Measurements from ENCODE around the gene CITED2. TPM values are rescaled to one million over a fixed set of nuclear protein-coding genes. Genes with fewer than 3 reads are reported as not detected.

The CITED2 gene
- total RNA-seq, 1 experiment from 2014 or later, result 110 TPM

DNA sequence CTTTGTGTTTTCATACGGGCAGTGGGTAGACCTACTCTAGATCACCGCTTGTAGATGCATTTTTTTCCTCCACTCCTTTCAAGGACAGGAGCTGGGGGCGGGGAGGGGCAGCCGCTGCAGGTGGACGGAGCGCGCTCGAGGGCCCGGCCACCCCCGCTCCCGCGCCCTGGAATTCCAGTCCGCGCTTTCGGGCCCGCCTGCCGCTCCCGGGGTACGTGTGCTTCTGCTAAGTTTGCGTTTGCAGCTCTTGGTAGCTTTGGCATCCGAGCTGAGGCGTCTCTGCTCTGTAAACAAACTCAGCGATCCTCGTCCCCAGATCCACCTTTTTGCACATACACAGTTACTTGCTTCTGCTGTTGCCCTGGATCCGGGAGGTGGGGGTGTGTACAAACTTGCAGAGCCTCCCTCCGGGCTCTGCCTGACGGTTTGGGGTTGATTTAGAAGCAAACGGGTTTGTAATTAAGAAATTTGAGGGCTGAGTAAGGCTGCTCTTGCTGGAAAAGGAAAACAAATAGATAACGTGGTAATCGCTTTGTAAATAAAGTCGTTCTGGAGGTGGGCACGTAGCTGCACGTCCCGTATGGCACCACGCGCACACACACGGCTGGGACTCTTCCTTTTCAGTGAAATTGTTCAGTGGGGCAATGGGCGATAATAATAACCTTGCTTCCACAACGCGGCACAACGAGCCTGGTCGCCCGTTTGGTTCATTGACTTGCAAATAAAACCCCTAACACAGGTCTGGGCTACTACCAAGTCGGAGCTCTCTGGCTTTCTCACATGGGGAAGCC is 973 bp upstream of the CITED2 start:
- Histone ChIP-seq H2BK12ac (ENCODE audit: insufficient read length, low read depth, low read length) (no peak overlapping the region), H2BK20ac (ENCODE audit: low read depth, low read length, poor library complexity, severe bottlenecking) (no peak overlapping the region), H3K18ac (ENCODE audit: insufficient read length, low read depth, low read length) (peak overlapping the region; percentile 92), H3K4ac (ENCODE audit: low read depth, low read length) (no peak overlapping the region; the same call in 1 of the 2 replicates), H2BK15ac (ENCODE audit: low read depth, low read length) (no peak overlapping the region), H3K23ac (ENCODE audit: insufficient read length, low read depth, low read length) (no peak overlapping the region), H3K4me2 (ENCODE audit: insufficient read depth, insufficient read length, low read length) (peak overlapping the region; percentile 73), H2AK5ac (ENCODE audit: insufficient read length, low read length) (no peak overlapping the region), H3K9ac (ENCODE audit: extremely low read depth, insufficient read length, low read length) (peak overlapping the region; percentile 82), H2BK120ac (ENCODE audit: low read depth, low read length, poor library complexity, severe bottlenecking) (no peak overlapping the region), H3K79me1 (ENCODE audit: insufficient read depth, low read depth, low read length, poor library complexity, severe bottlenecking) (no peaks in the 10 kb centered on the region), H2BK5ac (ENCODE audit: insufficient read length, low read length) (no peak overlapping the region), H4K91ac (ENCODE audit: insufficient read length, low read depth, low read length) (peak overlapping the region; percentile 97), H3K56ac (ENCODE audit: insufficient read length, low read depth, low read length) (no peak overlapping the region), H3K9me3 (ENCODE audit: control insufficient read depth, low read depth, low read length) (no peaks in the 10 kb centered on the region), H3K27me3 (ENCODE audit: insufficient read depth, low read length) (no peaks in the 10 kb centered on the region), H4K5ac (ENCODE audit: insufficient read length, low read depth, low read length) (peak overlapping the region; percentile 31), H4K8ac (replicated peaks; ENCODE audit: insufficient read length, low read depth, low read length) (no peak overlapping the region), H3K23me2 (ENCODE audit: insufficient read length, low read depth, low read length, poor library complexity, severe bottlenecking) (peaks cover 14% of the 10 kb centered on the region), H3K27ac (ENCODE audit: insufficient read length, low read depth, low read length) (peak overlapping the region; percentile 57), H3K14ac (ENCODE audit: insufficient read depth, low read length) (peak overlapping the region; percentile 97; the same call in 1 of the 2 replicates), H3T11ph (ENCODE audit: low read length) (no peak overlapping the region), H2AFZ (ENCODE audit: low read length) (peak overlapping the region; percentile 35), H3K79me2 (ENCODE audit: insufficient read depth, low read length) (peaks cover 5% of the 10 kb centered on the region; the same call in 1 of the 2 replicates), H3K4me1 (ENCODE audit: insufficient read depth, low read length) (peaks cover 6% of the 10 kb centered on the region; the same call in 1 of the 2 replicates), H4K20me1 (ENCODE audit: control insufficient read depth, insufficient read depth, insufficient read length) (no peaks in the 10 kb centered on the region)
- peak overlapping the region; percentile 98 to 99 (median 98) for H3K27ac Mint-ChIP-seq
- peak; percentile 93 for DNase-seq
- peaks cover 3 to 12% of the 10 kb centered on the region in 2 experiments; a peak in 4 of 5 replicates for H3K9me3 Mint-ChIP-seq
- peaks cover 26 to 38% (median 32%) of the 10 kb centered on the region in 3 experiments for H3K36me3 Mint-ChIP-seq (ENCODE audit: insufficient read depth in 1 of 3, low read depth in 3 of 3)
- H3K4me1 Mint-ChIP-seq, result peaks cover 33 to 35% of the 10 kb centered on the region in 2 experiments
- TF ChIP-seq, protein P1, sequence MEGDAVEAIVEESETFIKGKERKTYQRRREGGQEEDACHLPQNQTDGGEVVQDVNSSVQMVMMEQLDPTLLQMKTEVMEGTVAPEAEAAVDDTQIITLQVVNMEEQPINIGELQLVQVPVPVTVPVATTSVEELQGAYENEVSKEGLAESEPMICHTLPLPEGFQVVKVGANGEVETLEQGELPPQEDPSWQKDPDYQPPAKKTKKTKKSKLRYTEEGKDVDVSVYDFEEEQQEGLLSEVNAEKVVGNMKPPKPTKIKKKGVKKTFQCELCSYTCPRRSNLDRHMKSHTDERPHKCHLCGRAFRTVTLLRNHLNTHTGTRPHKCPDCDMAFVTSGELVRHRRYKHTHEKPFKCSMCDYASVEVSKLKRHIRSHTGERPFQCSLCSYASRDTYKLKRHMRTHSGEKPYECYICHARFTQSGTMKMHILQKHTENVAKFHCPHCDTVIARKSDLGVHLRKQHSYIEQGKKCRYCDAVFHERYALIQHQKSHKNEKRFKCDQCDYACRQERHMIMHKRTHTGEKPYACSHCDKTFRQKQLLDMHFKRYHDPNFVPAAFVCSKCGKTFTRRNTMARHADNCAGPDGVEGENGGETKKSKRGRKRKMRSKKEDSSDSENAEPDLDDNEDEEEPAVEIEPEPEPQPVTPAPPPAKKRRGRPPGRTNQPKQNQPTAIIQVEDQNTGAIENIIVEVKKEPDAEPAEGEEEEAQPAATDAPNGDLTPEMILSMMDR (conservative IDR thresholded peaks at IDR 0.05), result no peak
- H3K27me3 Mint-ChIP-seq (ENCODE audit: low read depth), result no peaks in the 10 kb centered on the region; the same call in 1 of the 2 replicates
- WGBS (ENCODE audit: extremely low coverage, insufficient read length, low lambda C conversion rate), result no CpG with 5 or more reads among the region's 44 CpGs
- peak overlapping the region; percentile 94 to 99 for H3K4me3 Mint-ChIP-seq
